GM21717 (cell line): ENCODE results near the gene FANCC.
A peak's percentile ranks its signal among the peaks of the same experiment; 100 is the strongest.
"Not testable (repeated sequence)": the region's sequence is repeated elsewhere in the genome, so short reads cannot be mapped to it uniquely, and the experiment has no call there.

Source experiments
- ATAC-seq: cut with Tn5 transposase; IDR thresholded peaks from one replicate; pipeline ENCODE4 v1.9.1; 2021; ENCODE audit warnings: mild to moderate bottlenecking, moderate library complexity; ENCODE audit not compliant: unreplicated experiment

FANCC gene

DNA sequence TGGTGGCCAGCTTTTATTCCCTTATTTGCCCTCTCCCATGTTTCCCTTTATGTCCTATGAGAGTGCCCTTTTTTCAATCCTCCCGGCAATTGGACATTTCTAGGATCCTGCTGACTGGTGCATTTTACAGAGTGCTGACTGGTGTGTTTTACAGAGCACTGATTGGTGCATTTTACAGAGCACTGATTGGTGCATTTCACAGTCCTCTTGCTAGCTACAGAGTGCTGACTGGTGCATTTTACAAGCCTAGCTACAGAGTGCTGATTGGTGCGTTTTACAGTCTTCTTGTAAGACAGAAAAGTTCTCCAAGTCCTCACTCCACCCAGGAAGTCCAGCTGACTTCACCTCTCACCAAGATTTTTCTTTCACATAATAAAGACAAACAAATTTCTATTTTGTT, 15.4 kb upstream of the FANCC start:
- no peak for ATAC-seq

DNA sequence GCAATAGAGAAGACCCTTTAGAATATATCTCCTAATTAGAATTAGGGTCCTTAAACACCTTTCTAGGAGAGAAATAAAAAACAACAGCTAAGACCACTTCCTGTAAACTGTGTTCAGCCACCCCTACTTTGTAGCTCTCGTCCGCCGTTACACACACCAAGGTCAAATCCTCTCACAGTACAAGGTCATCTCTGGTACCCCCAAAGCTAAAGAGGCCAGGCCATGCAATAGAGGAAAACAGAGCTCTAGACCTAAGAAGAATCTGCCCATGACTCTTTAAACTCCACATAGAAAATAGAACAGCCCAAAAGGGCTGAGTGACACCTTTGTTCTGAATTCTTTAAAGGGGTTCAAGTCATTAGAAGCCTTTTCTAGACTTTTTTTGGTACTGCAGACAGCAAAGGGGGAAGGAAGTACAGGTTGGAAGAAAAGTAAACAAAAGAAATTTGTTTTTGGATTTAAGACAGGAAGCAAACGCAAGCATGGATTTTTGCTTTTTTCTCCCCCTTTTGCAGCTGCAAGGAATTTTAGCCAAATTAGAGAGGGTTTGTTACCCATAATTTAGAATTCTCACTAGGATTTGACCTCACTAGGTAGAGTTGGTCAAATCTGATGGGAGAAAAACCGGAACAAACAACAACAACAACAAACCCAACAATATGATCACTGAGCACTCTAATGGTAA, 13.4 kb upstream of the FANCC start:
- no peak for ATAC-seq

DNA sequence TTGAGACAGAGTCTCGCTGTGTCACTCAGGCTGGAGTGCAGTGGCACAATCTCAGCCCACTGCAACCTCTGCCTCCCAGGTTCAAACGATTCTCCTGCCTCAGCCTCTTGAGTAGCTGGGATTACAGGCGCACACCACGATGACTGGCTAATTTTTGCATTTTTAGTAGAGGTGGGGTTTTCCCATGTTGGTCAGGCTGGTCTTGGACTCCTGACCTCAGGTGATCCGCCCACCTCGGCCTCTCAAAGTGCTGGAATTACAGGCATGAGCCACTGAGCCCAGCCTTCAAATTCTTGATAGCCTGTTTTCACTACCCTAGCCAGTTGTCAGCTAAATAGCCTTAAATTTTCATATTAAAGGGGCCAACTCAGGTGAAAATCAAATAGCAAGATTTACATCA, 11.6 kb upstream of the FANCC start:
- not testable (repeated sequence) for ATAC-seq

DNA sequence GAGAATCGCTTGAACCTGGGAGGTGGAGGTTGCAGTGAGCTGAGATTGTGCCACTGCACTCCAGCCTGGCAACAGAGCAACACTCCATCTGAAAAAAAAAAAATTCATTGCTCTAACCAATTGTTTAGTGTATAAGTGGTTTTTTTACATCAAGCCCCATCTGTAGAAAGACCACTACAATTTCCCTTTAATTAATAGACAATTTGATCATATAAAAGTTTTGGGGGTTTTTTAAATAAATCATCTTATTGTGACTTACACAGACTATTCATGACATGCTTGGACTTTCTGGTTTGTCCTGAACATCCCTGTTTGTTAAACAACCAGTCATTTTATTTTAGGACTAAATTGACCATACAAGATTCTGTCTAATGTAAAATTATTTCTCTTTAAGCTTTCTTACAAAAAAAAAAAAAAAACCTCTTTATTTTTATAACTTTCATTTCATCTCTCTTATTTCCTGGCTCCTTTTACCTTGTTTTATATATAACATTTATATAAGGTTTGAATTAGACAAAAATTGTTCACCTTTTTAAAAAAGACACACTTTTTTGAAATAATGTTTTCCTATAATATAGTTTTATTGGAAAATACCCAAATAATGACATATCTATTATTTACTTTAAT, 9.8 kb upstream of the FANCC start:
- no peak for ATAC-seq

DNA sequence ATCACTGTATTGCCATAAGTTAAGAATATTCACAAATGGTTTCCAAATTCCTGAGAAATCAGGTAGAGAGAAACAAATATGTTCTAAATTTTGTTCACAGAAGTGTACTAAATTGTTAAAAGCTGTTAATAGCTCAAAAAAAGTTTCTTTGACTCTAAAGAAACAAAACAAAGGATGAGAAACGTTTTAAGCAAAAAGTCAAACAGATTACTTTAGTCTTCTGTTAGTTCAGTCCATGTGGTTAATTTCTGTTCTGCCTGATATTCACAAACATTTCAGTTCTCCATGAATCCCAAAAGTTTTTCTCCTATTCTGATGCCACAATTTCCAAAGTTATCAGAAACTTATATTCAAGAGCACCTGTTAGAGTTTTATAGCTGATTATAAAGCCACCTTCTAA, 7.7 kb upstream of the FANCC start:
- ATAC-seq = no peak

DNA sequence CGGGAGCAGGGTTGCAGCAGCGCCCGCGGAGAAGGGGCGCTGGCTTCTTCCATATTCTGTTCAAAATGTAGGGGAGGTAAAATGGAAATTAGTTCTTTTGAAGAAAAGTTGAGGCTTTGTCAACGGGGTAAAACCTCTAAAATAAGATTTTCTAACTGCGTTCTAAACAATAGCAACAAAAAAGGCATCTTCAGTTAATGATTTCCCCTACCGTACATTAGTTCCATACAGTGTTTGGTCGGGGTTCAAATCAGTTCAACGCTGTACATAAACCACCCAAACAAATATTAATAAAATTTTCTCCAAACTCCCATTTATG, 343 bp upstream of the FANCC start:
- no peak for ATAC-seq

DNA sequence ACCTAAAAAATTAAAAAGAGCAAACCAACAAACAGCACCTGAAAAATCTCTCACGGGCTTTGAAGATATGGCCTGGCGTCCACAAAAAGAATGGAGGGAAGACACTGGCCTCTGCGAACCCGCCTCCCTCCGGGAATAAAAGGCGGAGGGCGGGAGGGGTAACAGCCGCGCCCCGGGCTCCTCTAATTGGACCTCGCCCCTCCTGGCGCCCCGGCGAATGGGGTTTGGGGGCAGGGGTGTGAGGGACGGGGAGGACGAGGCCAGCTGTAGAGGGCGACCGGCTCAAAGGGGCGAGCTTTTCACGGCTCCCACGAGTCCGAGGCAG, 753 bp downstream of the FANCC start:
- ATAC-seq = peak; percentile 34

DNA sequence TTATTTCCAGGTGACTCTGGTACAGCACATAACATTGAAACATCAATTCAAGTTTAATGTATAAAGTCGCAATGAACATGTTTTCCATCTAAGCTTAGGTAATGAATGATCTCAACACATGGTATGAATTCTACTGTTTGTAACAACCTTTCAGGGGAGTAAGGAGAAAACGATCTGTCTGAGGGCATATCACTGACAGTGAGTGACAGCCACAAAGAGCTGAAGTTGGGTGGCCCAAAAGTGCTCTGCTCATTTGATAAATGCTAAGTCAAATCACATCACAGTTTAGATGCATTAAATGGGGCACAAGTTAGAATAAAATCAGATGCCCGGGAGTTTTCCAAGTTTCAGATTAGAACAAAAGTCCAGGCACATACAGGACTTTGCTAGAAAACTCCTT, 1.2 kb downstream of the FANCC start:
- no peak for ATAC-seq

DNA sequence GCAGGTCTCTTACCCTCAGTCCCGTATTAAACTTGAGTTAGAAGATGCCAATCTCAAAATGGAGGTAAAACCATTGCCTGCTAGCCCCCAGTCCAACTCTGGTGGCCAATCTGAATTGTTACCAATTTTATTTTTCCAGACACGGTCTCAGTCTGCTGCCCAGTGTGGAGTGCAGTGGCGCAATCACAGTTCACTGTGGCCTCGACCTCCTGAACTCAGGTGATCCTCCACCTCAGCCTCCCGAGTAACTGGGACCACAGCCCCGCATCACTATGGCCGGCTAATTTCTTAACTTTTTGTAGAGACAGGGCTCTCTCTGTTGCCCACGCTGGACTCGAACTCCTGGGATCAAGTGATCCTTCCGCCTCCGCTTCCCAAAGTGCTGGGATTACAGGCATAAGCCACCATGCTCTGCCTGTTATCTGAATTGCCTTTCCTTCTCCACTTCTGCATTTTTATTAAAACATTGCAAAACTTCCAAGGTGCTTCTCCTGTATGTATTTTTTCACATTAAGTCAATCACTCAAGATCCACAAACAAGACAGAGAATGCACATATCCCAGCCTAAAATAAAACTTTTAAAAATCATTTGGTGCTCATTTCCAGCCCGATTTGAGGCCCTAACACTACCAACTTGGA, 2.3 kb downstream of the FANCC start:
- no peak for ATAC-seq

DNA sequence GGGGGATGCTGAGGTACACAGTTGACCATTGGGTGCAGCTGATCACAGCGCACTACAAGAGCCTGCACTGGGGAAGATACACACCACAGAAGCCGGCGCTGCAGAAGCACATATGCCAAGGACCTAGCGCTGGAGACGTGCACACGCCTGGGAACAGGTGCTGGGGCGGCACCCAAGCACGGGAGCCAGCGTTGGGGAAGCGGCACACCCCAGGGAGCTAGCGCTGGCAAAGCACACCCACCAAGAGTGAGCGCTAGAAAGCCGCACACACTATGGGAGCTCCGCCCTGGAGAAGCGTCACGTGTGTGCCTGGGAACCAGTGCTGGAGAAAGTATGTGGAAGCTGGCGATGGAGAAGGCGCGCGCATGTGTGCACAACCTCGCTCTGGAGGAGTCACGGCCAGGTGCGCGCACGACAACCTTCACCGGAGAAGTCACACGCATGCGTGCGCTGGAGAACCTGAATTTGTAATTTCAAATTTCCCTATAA, 4.5 kb downstream of the FANCC start:
- ATAC-seq = no peak

DNA sequence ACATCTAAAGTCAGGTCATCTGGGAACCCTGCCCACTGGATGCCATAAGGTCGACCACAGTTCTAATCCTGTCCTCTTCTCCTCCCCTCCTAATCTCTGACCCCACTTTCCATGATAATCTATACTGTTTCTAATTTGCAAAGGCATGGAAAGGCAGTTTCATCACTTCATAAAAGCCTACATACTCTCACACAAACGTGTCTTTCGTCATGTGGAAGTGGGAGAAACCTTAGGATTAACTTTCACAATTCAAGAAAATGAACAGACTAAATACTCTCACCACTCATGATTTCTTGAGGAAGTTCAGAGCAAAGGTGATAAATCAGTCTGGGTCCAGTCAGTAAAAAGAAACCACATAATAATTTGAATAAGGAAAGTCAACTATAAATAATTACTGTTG, 5.5 kb downstream of the FANCC start:
- no peak for ATAC-seq

DNA sequence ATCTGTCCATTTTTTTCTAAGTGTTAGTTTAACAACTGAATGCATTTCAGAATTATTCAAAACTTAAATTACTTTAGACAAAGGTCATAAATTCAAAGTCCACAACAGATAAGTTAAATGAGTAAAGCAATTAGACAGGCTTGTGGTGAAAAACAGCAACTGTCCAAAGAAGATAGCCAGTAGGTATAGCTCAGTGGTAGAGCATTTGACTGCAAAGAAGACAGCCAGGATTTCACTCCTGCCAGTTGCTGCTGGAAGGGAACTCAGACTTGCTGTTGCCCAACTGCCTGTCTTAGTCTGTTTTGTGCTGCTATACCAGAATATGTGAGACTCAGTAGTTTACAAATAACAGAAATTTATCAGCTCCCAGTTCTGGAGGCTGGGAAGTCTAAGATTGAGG, 10.0 kb downstream of the FANCC start:
- ATAC-seq = no peak

DNA sequence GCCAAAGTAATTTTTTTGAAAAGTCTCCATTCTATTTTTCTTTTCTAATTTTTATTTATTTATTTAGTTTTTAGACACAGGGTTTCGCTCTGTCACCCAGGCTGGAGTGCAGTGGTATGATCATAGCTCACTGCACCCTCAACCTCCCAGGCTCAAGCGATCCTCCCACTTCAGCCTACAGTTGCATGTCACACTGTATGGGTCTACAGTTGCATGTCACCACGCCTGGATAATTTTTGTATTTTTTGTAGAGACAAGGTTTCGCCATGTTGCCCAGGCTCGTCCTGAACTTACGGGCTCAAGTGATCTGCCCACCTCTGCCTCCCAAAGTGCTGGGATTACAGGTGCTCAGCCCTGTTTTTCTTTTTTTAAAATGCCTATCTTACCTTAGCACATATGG, 10.7 kb downstream of the FANCC start:
- no peak for ATAC-seq

DNA sequence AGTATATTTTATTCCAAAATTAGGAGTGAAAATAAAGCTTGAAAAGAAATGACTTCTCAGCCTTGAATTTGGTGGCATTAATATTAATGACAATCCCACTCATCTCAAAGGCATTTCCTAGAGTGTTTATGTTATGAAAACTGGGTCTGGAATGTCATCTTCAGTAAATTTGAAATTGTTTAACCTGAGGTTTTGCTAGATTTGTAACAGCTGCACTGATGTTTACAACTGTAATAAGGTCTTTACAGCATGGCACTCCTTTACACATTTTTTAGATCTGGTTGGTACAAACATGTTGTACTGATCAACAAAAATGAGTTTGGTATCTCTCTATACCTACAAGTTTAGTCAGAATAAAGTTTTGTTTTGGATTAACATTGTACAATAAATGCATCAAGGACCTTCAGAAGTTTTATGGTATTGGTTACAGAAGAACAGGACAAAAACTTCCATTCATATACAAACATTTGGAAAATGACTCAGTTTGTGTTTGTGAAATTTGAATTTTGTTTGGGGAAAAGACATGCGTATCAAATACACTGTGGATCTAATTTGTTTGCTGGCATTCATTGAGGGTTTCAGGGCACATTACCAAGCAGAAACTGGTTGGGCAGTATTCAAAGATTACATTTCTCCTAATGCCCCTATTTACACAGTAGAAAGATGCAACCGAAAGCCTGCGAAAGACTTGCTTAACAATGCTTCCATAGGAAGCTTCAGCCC, 11.6 kb downstream of the FANCC start:
- no peak for ATAC-seq

DNA sequence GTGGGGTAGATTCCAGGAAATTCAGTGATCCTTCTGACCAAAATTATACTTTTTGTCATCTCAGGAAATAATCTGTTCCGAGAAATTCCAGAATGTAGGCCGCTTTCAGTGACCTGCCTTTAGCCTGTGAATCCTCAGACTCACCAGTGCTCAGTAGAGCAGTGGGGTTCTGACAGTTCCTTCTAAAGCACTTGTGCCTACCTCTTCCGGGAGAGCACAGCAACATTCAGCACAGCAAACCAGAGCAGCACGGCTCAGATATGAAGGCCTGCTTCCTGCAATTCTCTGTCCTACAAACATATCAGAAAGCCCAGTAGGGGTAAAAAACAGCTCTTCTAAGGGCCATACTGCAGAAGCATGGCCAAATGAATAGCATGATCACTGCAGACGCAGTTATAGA, 15.0 kb downstream of the FANCC start:
- ATAC-seq = no peak

DNA sequence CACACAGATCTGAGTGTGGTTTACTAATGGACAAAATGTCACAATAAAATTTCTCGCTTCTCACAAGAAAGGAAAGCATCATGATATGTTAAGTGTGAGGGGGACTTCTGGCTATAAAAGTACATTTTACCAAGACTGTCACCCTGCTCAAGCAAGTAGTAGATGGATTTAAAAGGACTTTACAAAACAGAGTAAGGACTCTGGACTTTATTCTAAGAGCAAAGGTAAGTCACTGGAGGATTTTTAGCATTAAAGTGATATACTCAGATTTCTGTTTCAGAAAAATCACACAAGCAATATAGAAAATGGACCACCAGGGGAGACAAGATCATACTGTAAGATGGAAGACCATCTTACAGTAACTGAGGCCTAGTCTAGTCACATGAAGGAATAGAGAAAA, 19.7 kb downstream of the FANCC start:
- no peak for ATAC-seq

DNA sequence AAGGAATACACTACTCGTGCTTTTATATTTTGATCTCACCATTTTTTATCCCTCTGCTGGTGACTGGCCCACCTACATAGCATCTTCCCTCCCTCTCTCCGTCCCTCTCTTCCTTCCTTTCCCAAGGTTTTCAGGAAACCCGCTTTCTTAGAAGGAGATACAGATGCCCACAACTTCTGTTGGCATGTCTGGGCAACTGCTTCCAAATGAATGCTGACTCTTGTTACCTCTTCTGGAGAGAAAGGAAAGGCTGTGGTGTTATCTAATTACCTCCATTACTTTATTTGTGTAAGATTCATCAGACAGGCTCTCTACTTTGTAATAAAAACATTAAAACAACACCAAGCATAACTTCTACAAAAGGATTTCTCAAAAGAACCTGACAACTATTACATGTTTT, 20.2 kb downstream of the FANCC start:
- no peak for ATAC-seq

DNA sequence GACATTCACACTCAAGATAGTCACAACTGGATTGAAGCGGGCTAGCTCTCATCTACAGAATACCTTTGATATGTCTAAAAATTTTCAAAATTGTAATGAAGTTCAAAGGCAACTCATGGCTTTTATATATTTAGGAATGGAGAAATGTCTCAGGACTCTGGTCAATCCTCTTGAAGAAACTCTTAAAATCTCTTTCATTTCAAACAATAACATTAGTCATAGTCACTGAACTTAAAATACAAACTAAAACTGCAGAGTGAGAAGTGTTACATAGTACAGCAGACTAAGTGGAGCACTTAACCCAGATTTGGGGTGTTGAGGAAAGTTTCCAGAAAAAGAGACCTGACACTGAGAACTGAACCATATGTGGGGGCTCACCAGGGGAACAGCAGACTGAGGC, 20.7 kb downstream of the FANCC start:
- ATAC-seq = no peak

DNA sequence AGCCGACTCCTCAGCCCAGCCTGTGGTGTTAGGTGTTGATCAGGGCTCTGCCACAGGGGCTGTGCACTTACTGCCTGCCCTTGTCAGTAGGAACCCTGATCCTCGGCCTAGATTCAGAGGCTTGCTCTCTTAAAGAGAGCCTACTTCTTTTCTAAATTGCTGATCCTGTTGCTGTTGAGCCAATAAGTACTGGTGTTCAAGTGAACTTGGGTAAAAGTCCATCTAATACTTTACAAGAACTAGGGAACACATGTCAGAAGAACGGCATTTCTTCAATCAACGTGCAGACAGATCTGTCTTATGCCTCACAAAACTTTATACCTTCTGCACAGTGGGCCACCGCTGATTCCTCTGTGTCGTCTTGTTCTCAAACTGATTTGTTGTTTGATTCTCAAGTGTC, 24.2 kb downstream of the FANCC start:
- ATAC-seq = not testable (repeated sequence)

DNA sequence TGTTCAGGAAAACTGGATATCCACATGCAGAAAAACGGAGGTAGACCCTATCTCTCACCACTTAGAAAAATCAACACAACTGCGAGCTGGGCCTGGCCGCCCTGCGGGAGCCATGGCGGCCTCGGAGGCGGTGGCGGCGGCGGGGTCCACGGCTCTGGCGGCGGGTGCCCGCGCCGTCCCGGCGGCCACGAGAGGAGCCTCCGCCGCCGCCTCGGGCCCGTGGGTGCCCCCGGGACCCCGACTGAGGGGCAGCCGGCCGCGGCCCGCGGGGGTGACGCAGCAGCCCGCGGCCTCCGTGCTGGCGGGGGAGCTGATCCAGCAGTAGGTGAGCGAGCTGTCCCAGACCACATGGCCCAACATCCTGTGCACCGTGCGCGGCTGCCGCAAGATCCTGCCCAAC, 25.3 kb downstream of the FANCC start:
- ATAC-seq = no peak

DNA sequence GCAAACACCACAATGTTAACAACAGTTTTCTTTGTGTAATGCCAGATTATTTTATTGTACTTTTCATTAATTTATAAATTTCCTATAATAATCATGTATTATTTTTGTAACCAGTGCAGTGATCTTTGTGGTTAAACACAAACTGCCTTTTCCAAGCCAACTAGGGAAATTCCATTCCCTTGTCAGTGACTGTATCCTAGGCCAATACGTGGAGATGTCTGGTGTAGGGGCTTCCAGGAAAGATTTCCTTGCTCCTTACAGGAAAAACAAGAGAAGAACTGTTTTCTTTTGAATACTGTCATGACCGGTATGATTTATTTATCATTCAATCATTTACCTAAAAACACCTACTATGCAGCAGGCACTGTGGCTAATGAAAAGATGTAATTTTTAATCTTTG, 31.4 kb downstream of the FANCC start:
- no peak for ATAC-seq

DNA sequence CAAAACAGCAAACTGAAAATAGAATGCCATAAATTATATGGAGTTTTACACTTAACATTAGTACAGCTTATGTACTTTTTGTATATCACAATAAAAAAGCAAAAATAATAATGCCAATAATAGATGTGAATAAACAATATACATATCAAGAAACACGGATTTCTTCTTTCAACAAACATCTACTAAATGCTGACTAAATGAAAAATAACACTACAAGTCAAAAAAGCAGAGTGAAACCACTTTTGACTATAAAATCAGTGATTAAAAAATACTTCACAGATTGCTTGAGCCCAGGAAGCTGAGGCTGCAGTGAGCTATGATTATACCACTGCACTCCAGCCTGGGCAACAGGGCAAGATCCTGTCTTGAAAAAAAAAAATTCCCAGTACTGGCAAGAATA, 32.2 kb downstream of the FANCC start:
- ATAC-seq = no peak
